HG02870 (cell line): ENCODE data around the gene HIPK4.
"Not testable (repeated sequence)": the region's sequence is repeated elsewhere in the genome, so short reads cannot be mapped to it uniquely, and the experiment has no call there.

Experiments used
- ATAC-seq: cut with Tn5 transposase; IDR thresholded peaks from one replicate; pipeline ENCODE4 v1.9.1; 2021; ENCODE audit warnings: mild to moderate bottlenecking, moderate library complexity; ENCODE audit not compliant: unreplicated experiment

Gene HIPK4

DNA sequence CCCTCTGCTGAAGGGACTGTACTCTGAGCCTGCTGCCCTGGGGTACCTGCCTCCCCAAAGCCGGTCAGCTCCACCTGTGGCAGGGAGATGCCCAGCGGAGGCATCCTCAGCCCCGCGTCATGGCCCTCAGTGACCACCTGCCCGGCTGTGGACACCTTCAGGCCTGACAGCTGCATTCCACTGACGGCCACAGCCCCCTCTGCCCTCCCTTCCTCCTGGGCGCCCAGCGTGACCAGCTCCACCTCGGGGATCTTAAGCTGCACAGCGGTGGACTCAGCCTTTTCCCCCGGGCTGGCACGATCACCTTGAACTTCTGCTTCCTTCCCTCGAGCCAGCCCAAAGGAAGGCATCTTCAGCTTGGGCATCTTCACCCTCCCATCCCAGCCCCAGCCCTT, 4.8 kb upstream of the HIPK4 start:
- no peak for ATAC-seq

DNA sequence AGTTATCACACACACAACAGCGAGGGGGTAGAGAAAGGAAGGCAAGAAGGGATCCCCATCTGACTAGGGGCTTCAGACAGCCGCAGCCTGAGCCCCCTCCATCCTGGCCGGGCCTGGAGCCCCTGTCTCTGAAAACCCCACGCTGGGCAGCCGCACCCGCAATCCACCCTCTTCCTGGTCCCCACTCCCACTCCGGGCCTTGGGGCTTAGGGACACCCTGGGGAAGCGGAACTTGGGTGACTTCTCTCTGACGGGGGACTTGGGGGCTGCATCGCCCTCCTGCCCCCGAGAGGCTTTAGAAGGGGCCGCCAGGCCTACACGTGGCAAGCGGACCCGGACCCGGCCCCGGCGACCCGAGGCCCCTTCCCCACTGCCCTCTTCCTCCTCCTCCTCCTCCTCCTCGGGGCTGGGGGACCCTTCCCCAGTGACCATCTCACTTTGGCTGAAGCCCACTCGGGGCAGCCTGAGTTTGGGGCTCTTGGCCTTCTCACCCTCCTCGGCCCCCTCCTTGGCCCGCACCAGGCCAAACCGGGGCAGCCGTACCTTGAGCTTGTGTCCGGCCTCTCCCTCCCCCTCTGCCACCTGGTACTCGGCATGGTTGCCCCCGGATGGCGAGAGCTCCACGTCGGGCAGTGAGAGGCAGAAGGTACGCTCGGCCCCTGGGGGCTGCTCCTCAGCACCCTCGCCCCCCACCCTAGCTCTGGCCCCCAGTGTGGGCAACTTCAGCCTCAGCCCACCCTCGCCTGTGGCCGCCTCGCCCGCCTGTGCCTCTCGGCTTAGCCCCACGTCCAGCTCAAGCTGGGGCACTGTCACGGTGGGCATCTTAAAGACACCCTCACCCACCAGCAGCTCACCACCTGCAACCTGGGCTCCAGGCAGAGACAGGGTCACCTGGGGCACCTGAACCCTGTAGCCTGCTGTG, 4.2 kb upstream of the HIPK4 start:
- ATAC-seq: no peak

DNA sequence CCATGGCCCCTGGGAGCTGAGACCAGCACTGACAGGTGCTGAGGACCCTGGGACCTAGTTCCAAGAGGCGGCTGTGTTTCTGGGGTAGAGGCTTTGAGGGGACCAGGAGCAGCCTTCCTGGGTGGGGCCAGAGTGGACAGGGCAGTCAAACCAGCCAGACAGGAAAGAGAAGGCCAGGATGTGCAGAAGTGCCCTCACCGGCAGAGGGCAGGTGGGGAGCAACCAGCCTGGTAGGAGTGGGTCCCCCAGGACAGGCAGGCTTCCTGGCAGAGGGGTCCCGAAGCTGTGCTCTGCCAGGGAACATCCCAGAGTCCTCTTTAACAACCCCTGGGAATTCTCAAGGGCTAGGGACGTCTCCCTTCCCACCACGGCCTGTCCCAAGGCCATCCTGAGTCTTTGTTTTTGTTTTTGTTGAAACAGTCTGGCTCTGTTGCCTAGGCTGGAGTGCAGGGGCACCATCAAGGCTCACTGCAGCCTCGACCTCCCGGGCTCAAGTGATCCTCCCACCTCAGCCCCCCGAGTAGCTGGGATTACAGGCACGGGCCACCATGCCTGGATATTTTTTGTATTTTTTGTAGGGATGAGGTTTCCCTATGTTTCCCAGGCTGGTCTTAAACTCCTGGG, 3.0 kb upstream of the HIPK4 start:
- no peak for ATAC-seq

DNA sequence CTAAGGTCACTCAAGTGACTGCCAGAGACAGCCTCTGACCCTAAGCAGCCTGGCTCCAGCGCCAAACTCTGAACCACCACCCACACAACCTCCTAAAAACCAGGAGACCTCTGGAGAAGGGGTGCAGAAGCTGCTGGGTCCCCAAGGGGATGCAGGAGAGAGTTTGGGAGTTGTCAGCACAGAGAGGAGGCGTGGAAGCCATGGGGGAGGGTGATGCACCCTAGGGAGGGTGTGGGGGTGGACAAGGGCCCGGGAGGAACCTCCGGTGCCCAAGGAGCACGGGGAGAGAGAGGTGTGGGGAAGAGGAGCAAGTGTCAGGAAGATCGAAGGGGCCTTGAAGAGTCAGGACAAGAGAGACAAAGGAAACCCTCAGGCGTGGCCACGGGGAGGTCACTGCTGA, 2.1 kb upstream of the HIPK4 start:
- no peak for ATAC-seq

DNA sequence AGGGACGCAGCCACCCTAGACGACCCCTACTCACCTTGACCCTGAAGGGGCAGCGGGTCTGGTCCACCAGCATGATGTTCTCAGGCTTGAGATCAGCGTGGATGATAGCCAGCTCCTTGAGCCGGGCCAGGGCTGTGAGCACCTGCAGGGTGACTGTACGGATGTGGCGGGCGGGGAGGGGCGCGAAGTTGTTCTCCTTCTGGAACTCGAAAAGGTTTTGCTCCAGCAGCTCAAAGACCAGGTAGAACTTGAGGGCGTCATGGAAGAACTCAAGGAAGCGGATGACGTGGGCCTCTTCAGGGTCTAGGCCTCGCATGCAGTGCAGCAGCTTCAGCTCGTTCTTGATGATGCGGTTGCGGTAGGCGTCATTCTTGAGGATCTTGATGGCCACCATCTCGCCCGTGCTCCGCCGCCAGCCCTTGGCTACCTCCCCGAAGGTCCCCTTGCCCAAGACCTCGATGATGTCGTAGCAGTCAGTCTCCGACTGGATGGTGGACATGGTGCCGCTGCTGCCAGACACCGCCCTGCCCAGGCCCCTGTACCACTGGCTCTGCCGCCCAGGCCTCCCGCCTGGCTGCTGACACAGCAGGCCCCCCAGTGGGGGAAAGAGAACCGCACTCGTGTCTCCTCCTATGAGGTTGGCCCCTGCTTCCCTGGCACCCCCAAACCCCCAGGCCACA, 437 bp downstream of the HIPK4 start:
- no peak for ATAC-seq

DNA sequence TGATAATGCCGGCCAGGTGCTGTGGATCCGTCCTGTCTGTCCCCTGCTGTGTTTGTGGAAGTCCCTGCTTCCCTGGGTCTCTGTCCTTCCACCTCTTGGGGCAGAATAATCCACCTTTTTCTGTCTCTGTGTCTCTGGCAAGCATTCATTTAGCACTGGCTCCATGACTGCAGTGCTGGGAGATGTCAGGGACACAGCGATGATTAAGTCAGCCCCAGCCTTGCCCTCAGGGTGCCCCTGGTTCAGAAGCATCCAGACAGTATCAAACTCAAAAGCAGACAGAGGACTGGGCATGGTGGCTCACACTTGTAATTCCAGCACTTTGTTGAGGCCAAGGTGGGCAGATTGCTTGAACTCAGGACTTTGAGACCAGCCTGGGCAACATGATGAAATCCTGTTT, 1.5 kb downstream of the HIPK4 start:
- no peak for ATAC-seq

DNA sequence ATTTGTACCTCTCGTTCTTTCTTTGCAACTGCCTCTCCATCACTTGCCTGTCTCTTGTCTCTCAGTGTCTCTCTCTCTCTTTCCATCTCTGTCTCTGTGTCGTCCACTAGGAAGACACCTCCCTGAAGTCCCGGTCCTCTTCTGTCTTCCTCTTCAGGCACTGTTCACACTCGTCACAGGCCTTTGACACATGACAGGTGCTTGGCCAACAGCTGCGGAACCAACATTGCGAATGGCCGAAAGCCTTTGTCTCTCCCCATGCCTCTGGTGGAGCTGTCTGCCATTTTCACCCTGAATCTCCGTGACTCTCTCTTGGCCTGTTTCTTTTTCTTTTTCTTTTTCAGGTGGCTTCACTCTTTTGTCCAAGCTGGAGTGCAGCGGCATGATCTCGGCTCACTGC, 2.8 kb downstream of the HIPK4 start:
- ATAC-seq: no peak

DNA sequence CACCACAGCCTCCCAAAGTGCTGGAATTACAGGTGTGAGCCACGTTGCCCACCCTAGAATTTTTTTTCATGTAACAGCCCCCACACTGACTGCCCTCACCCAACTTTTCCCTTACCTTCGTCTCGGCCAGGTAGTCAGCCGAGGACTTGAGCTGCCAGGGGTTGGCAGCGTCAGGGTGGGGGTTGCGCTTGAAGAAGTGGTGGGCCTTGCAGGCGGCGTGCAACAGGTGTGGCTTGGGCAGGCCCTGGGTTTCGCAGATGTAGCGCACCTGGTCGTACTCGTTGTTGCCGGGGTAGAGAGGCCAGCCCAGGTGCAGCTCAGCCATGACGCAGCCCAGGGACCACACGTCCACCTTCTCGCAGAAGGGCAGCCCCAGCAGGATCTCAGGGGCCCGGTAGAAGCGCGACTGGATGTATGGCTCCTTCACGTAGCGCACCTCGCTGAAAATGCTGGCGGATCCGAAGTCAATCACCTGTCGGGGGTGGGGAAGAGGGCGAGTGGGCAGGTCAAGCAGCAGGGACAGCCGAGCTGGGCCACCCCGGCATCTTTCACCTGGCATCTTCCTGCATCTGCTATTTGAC, 6.2 kb downstream of the HIPK4 start:
- no peak for ATAC-seq

DNA sequence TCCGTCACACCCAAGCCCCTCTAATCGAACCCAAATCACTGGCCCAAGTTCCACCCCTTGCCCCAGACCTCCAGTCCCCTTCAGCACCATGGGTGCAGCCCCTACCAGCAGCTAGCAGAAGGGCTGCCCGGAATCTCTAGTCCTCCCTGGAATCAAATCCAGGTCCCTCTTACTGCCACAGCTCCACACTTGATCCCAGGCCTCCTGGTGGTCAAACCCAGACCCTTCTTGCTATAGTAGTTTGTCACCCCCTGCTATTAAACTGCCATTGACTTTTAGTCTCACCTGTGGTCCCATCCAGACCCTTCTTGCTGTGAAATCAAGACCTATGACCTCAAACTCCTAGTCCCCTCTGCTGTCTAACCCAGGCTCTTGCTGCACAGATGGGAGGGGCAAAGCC, 8.7 kb downstream of the HIPK4 start:
- ATAC-seq: no peak

DNA sequence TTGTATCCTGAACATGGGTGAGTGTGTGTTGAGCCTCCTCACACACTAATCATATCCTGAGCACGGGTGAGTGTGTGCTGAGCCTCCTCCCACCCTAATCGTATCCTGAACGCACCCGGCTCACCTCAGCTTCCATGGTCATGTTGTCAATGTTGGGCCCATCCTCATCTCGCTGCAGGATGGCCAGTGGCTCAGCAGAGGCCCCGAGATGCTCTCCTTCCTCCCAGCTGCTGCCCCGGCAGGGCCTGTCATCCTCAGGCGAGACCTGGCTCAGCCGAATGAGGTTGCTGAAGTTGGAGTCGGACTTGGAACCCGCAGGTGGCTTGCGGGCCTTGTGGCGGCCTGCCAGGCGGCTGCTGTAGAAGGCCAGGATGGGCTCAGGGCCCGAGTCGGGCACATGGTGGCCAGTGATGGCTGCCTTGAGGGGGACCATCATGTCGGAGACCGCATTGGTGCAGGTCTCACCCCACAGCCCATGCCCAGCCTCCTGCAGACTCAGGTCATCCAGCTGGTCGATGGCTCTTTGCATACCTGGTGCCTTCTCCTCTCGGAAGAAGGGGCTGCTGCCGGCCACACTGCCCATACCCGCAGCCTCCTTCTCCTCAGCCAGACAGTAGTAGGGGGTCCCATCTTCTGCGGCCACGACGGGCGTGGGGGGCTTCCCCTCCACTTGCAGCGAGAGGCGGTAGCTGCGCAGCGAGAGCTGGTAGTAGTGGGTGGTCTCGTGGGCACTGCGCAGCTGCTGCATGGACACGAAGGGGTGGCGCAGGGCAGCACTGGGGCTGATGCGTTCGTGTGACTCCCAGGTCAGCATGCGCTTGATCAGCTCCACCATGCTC, 9.6 kb downstream of the HIPK4 start:
- no peak for ATAC-seq

DNA sequence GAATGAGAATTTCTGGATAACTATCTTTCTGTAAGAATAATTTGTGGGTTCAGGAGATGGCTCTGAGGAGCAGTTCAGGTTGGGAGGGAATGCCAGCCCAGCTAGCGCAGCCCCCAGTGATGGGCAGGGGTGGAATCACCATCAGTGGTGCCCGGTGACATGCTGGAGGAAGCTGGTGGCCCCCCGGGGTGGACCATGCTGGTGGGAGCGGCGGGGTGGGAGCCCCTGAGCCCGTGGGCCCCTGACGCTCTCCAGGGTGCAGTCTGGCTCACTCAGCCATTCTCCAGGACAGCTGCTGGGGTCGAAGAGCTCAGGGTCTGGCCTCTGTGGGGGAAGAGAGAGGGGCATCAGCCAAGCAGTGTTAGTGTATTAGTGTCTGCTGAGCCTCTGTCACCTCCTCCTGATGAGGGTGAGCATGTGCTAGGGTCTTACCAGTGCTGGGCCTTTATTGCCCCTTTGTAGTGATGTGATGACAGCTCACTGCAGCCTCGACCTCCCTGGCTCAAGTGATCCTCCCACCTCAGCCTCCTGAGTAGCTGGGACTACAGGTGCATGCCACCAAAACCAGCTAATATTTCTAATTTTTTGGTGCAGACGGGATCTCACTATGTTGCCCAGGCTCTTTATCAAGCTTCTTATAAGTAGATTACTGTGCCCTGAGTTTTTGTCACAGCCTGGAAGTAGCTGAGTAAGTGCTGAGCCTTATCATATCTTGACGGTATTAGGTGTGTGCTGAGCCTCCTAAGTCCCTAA, 10.4 kb downstream of the HIPK4 start:
- no peak for ATAC-seq

DNA sequence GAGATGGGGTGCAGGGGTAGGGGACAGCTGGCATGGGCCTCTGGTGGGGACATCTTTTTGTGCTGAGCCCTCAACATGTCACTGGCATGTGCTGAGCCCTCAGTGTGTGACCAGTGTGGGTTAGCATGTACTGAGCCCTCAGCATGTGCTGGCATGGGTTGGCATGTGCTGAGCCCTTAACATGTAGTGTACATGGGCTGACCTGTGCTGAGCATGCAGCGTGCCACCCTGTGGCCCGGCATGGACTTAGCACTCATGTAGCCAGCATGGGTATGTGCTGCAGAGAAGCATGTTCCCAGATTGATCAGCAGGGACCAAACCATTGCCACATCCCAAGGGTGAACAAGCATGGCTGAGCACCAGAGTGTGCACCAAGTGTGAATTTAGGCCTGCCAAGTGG, 11.5 kb downstream of the HIPK4 start:
- ATAC-seq: no peak

DNA sequence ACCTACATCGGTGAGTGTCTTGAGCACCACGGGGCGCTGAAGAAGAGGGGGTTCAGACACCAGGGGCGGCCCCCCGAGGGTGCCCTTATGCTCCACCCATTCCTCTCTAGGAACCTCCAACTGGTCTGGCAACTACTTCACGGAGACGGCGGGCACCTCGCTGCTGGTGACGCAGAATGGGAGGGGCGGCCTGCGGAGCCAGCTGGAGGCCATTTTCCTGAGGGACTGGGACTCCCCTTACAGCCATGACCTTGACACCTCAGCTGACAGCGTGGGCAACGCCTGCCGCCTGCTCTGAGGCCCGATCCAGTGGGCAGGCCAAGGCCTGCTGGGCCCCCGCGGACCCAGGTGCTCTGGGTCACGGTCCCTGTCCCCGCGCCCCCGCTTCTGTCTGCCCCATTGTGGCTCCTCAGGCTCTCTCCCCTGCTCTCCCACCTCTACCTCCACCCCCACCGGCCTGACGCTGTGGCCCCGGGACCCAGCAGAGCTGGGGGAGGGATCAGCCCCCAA, 12.1 kb downstream of the HIPK4 start:
- no peak for ATAC-seq

DNA sequence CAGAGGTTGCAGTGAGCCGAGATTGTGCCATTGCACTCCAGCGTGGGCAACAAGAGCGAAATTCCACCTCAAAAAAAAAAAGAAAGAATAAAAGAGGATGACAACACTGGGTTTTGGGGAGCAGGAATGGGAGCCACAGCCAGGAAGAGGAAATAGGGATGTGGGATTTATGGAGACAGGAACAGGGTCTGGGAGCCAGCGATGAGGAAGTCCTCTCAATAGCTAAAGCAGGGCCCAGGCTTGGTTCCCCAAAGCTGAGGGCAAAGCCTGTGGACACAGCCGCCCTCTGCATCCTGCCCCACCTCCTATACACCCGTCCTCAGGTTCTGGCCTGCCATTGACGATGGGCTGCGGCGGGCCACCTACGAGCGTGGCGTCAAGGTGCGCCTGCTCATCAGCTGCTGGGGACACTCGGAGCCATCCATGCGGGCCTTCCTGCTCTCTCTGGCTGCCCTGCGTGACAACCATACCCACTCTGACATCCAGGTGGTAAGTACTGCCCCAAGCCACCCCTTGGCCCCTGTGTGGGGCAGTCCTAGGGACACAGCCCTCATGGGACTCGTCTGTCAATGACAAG, 13.6 kb downstream of the HIPK4 start:
- no peak for ATAC-seq

DNA sequence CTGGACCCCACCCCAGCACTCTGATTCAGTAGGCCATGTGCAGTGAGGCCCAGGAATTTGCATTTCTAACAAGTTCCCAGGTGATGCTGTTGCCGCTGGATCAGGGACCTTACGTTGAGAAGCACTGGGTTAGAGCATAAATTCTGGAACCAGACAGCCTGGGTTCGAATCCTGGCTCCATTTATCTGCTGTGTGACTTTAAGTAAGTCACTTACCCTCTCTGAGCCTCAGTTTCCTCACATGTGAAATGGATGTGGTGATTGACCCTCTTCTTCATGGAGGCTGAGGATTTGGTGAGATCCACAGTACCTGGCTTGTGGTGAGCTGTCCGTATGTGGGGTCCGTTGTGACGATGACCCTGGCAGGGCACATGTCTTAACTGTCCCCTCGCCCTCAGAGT, 15.9 kb downstream of the HIPK4 start:
- ATAC-seq: no peak

DNA sequence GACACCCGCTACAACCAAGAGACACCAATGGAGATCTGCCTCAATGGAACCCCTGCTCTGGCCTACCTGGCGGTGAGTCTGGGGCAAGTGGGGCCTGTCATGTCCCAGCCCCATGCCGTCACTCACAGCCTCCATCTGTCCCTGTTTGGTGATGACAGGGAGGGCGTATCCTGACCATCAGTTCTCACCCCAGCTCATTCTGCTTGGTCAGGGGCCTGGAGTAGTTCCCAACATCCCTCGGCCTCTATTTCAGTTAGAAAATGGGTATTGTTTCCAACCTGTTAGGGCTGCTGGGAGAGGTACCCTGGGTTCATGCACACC, 18.2 kb downstream of the HIPK4 start:
- ATAC-seq: no peak

DNA sequence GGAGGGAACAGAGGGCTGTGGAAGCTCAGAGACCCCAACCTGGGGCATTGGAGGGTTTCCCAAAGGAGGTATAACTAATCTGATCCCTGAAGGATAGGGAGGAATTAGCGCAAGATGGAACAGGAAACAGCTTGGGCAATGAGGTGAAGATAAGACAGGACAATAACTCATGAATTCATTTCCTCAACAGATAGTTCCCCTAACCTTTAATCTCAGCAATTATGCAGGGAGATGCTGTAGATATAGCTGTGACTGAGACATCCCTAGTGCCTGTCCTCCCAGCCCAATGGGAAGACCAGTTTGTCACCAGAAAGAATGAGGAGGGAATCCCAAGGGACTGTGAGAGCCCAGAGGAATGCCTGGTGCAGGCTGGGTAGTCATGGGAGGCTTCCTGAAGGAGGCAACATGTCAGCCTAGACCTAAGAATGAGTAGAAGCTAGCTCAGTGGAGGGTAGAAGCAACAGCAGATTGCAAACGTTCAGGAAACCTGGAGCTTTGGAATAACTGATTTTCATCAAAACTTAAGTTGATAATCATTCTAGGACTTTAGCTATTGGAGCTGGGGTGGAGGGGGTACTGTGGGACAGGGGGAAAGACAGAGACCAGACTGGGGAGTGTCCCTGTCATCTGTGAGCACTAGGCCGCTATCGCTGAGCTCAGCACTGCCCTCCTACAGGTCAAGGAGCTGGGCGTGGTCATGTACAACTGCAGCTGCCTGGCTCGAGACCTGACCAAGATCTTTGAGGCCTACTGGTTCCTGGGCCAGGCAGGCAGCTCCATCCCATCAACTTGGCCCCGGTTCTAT, 18.8 kb downstream of the HIPK4 start:
- no peak for ATAC-seq

DNA sequence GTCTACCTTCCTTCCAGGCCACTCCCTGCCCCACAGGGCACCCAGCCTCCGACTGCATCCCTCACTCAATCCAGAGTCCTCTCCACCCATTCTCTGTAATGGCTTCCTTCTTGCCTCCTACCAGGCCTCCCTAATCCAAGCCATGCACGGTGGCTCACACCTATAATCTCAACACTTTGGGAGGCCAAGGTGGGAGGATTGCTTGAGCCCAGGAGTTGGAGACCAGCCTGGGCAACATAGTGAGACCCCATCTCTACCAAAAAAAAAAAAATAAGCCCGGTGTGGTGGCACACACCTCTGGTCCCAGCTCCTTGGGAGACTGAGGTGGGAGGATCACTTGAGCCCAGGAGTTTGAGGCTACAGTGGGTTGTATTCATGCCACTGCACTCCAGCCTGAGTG, 19.7 kb downstream of the HIPK4 start:
- not testable (repeated sequence) for ATAC-seq

DNA sequence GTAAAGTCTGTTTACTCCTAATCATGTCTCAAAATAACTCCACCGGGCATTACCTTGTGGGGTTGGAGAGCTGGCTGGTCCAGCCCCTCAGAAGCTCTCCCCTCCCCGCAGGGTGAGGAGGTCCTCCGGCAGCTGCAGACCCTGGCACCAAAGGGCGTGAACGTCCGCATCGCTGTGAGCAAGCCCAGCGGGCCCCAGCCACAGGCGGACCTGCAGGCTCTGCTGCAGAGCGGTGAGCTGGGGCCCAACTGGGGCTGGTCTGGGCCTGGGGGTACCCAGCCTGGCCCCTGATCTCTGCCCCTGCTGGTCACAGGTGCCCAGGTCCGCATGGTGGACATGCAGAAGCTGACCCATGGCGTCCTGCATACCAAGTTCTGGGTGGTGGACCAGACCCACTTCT, 20.2 kb downstream of the HIPK4 start:
- ATAC-seq: no peak
